ENCODE measurements around the gene ITGB6. TPM values are rescaled to one million over a fixed set of nuclear protein-coding genes. Genes with fewer than 3 reads are reported as not detected.
"Not testable (repeated sequence)": the region's sequence is repeated elsewhere in the genome, so short reads cannot be mapped to it uniquely, and the experiment has no call there.

The ITGB6 gene
- total and polyA plus RNA-seq, 2 donors (not counting 3 experiments of a cell fraction or from before 2014, with no cell fraction given): 0.03 TPM; not detected in 1

DNA sequence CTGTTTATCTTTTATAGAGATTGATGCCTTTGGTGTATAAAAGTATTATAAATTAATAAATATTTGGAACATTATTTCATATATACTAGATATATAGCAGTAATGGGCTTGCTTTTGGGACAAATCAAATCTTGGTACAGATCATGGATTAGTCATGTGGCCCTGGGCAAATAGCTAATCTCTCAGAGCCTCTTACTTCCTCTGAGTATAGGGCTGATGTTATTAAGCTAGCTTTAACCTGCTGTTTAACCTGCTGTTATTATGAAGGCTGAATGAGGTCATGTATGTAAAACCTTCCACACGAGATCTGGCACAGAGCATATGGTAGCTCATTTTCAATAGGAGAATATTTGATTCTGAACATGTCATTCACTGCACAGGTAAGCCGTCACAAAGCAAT is 5.7 kb downstream of the ITGB6 start:
- no peak overlapping the region for H3K4me3 ChIP-seq (replicated peaks in 1 of 3; ENCODE audit: insufficient read depth in 1 of 3, low read depth in 1 of 3, low read length in 3 of 3)
- DNase-seq (ENCODE audit: low read depth, low spot score): no peak
- POLR2A ChIA-PET: no interaction called here
- H3K4me2 ChIP-seq (ENCODE audit: insufficient read depth, low read length): no peak overlapping the region
- CTCF ChIA-PET: interaction anchor here (0.9 to 2.1 kb wide), 4 partner anchors 10 to 16 kb away, joined by 3 to 12 read pairs (median 7); no protein-coding TSS in a partner anchor
- no peak overlapping the region for H3K27ac ChIP-seq (ENCODE audit: insufficient read depth, low read depth, low read length)
- H4K20me1 ChIP-seq (replicated peaks; ENCODE audit: control insufficient read depth, extremely low read depth, insufficient read depth, low read length): no peaks in the 10 kb centered on the region
- H3K27me3 ChIP-seq (ENCODE audit: control insufficient read depth in 2 of 2, insufficient read depth in 2 of 2, low read length in 2 of 2): no peaks in the 10 kb centered on the region
- intact Hi-C loops (cut with micrococcal nuclease): no loop called here
- no peak for FAIRE-seq
- dilution Hi-C loops (cut with MboI; ENCODE audit: extremely low pct_ligation_motif_present, low sequenced_read_pairs): no loop called here
- TF ChIP-seq EZH2 (IDR thresholded peaks at IDR 0.05; ENCODE audit: borderline replicate concordance, low read depth, low read length, severe bottlenecking): no peak
- TF ChIP-seq FOS (IDR thresholded peaks at IDR 0.05; ENCODE audit: borderline replicate concordance, insufficient read depth, low read length): no peak
- TF ChIP-seq, protein P1, sequence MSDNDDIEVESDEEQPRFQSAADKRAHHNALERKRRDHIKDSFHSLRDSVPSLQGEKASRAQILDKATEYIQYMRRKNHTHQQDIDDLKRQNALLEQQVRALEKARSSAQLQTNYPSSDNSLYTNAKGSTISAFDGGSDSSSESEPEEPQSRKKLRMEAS (IDR thresholded peaks at IDR 0.05; ENCODE audit: insufficient read depth, insufficient read length): no peak
- no peak for TF ChIP-seq GATA2 (IDR thresholded peaks at IDR 0.05; ENCODE audit: insufficient read depth, insufficient read length, low read depth, low read length)
- TF ChIP-seq POLR2AphosphoS5 (IDR thresholded peaks at IDR 0.05; ENCODE audit: insufficient read depth, low read depth, low read length): no peak
- TF ChIP-seq MYC (IDR thresholded peaks at IDR 0.05; ENCODE audit: low read depth, low read length): no peak
- no peak for TF ChIP-seq JUN (IDR thresholded peaks at IDR 0.05; ENCODE audit: borderline replicate concordance, insufficient read depth, insufficient read length, low read depth)
- TF ChIP-seq, protein P2, sequence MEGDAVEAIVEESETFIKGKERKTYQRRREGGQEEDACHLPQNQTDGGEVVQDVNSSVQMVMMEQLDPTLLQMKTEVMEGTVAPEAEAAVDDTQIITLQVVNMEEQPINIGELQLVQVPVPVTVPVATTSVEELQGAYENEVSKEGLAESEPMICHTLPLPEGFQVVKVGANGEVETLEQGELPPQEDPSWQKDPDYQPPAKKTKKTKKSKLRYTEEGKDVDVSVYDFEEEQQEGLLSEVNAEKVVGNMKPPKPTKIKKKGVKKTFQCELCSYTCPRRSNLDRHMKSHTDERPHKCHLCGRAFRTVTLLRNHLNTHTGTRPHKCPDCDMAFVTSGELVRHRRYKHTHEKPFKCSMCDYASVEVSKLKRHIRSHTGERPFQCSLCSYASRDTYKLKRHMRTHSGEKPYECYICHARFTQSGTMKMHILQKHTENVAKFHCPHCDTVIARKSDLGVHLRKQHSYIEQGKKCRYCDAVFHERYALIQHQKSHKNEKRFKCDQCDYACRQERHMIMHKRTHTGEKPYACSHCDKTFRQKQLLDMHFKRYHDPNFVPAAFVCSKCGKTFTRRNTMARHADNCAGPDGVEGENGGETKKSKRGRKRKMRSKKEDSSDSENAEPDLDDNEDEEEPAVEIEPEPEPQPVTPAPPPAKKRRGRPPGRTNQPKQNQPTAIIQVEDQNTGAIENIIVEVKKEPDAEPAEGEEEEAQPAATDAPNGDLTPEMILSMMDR (IDR thresholded peaks at IDR 0.05; ENCODE audit: extremely low read depth in 1 of 2, insufficient read depth in 1 of 2, low read depth in 1 of 2, low read length in 2 of 2): no peak
- BruUV-seq (replicated peaks): no TSS peak
- H3K9me3 ChIP-seq (replicated peaks; ENCODE audit: control insufficient read depth, insufficient read depth, low read length): no peaks in the 10 kb centered on the region
- H3K4me1 ChIP-seq (ENCODE audit: control insufficient read depth, extremely low read depth, insufficient read depth, low read length): no peaks in the 10 kb centered on the region
- no peaks in the 10 kb centered on the region for H3K79me2 ChIP-seq (ENCODE audit: control insufficient read depth, insufficient read depth, low read length)
- H3K9me1 ChIP-seq (replicated peaks; ENCODE audit: control insufficient read depth, extremely low read depth, insufficient read depth, low read length): no peaks in the 10 kb centered on the region
- H3K9ac ChIP-seq (replicated peaks; ENCODE audit: extremely low read depth, insufficient read depth, low read length): no peak overlapping the region
- no peaks in the 10 kb centered on the region for H3K36me3 ChIP-seq (ENCODE audit: control insufficient read depth in 2 of 2, extremely low read depth in 1 of 2, insufficient read depth in 2 of 2, low read length in 2 of 2)
- no peak overlapping the region for H2AFZ ChIP-seq (ENCODE audit: low read depth, low read length)

DNA sequence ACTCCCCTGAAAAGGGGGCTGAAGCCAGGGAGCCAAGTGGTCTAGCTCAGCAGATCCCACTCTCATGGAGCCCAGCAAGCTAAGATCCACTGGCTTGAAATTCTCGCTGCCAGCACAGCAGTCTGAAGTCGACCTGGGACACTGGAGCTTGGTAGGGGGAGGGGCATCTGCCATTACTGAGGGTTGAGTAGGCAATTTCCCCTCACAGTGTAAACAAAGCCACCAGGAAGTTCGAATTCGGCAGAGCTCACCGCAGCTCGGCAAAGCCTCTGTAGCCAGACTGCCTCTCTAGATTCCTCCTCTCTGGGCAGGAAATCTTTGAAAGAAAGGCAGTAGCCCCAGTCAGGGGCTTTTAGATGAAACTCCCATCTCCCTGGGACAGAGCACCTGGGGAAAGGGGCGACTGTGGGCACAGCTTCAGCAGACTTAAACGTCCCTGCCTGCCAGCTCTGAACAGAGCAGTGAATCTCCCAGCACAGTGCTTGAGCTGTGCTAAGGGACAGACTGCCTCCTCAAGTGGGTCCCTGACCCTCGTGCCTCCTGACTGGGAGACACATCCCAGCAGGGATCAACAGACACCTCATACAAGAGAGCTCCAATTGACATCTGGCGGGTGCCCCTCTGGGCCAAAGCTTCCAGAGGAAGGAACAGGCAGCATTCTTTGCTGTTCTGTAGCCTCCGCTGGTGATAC is 18.8 kb downstream of the ITGB6 start:
- peak; percentile 87 for FAIRE-seq
- not testable (repeated sequence) for H3K4me2 ChIP-seq (ENCODE audit: insufficient read depth, low read length)
- intact Hi-C loops (cut with micrococcal nuclease): loop anchor here (2.0 kb wide), 1 partner anchor 24 kb away; no protein-coding TSS in a partner anchor

More for the DNA sequence above, 18.8 kb downstream of the ITGB6 start:
- H3K36me3 ChIP-seq (ENCODE audit: control insufficient read depth in 2 of 2, extremely low read depth in 1 of 2, insufficient read depth in 2 of 2, low read length in 2 of 2); H3K79me2 ChIP-seq (ENCODE audit: control insufficient read depth, insufficient read depth, low read length); H3K4me1 ChIP-seq (ENCODE audit: control insufficient read depth, extremely low read depth, insufficient read depth, low read length); H3K4me3 ChIP-seq (replicated peaks in 1 of 3; ENCODE audit: insufficient read depth in 1 of 3, low read depth in 1 of 3, low read length in 3 of 3); dilution Hi-C loops (cut with MboI; ENCODE audit: extremely low pct_ligation_motif_present, low sequenced_read_pairs); H3K27me3 ChIP-seq (ENCODE audit: control insufficient read depth in 2 of 2, insufficient read depth in 2 of 2, low read length in 2 of 2); H4K20me1 ChIP-seq (replicated peaks; ENCODE audit: control insufficient read depth, extremely low read depth, insufficient read depth, low read length); H3K9me3 ChIP-seq (replicated peaks; ENCODE audit: control insufficient read depth, insufficient read depth, low read length); H3K9me1 ChIP-seq (replicated peaks; ENCODE audit: control insufficient read depth, extremely low read depth, insufficient read depth, low read length); H3K9ac ChIP-seq (replicated peaks; ENCODE audit: extremely low read depth, insufficient read depth, low read length); POLR2A ChIA-PET: not testable (repeated sequence)
- CTCF ChIA-PET: interaction anchor here (0.6 to 1.5 kb wide), 6 partner anchors 27 to 789 kb away, joined by 3 to 5 read pairs (median 3); no protein-coding TSS in a partner anchor
- Histone ChIP-seq H3K27ac (ENCODE audit: insufficient read depth, low read depth, low read length) (peak overlapping the region; percentile 71), H2AFZ (ENCODE audit: low read depth, low read length) (peak overlapping the region; percentile 75)
- BruUV-seq (replicated peaks): TSS peak; percentile 83
- DNase-seq (ENCODE audit: low read depth, low spot score): peak; percentile 67
